Duodenal mucosa (tissue), 2 donors: ENCODE measurements around the gene SLC6A11.

ENCODE experiments used
- H3K27ac ChIP-seq: one replicate; pipeline ENCODE4 v1.7.0; 2013; ENCODE audit warnings: low read depth, low read length
- H3K27me3 ChIP-seq, 2 donors: one replicate each; pipeline ENCODE4 v1.7.0; 2013; ENCODE audit warnings: low read length in 2 of 2, control low read depth in 1 of 2; ENCODE audit not compliant: insufficient read depth in 2 of 2, control insufficient read depth in 1 of 2
- H3K36me3 ChIP-seq, 2 donors: one replicate each; pipeline ENCODE4 v1.7.0; 2013; ENCODE audit warnings: low read length in 2 of 2, control low read depth in 1 of 2; ENCODE audit not compliant: insufficient read depth in 2 of 2, control insufficient read depth in 1 of 2
- H3K4me1 ChIP-seq, 2 donors: one replicate each; pipeline ENCODE4 v1.7.0; 2013; ENCODE audit warnings: low read length in 2 of 2, control low read depth in 1 of 2; ENCODE audit not compliant: insufficient read depth in 2 of 2, control insufficient read depth in 1 of 2
- H3K4me3 ChIP-seq, 2 donors: one replicate each; pipeline ENCODE4 v1.7.0; 2013; ENCODE audit warnings: low read length in 2 of 2, low read depth in 1 of 2
- H3K9ac ChIP-seq, 2 donors: one replicate each; pipeline ENCODE4 v1.7.0; 2013; ENCODE audit warnings: low read length in 2 of 2, low read depth in 1 of 2
- H3K9me3 ChIP-seq, 2 donors: one replicate each; pipeline ENCODE4 v1.7.0; 2013; ENCODE audit warnings: low read length in 2 of 2, control low read depth in 1 of 2; ENCODE audit not compliant: control insufficient read depth in 1 of 2

Gene SLC6A11

GRCh38 chr3:10948326-10948725, 132.3 kb downstream of the SLC6A11 start:
- Histone ChIP-seq H3K27me3 (peaks cover 0 to 4% of the 10 kb centered on the region in 2 donors), H3K4me3 (no peak overlapping the region), H3K27ac (no peak overlapping the region), H3K9ac (no peak overlapping the region), H3K9me3 (no peaks in the 10 kb centered on the region), H3K36me3 (no peaks in the 10 kb centered on the region), H3K4me1 (no peaks in the 10 kb centered on the region)

- no peak overlapping the region for H3K9ac ChIP-seq
- H3K9me3 ChIP-seq, result no peaks in the 10 kb centered on the region
- no peak overlapping the region for H3K27ac ChIP-seq
- no peaks in the 10 kb centered on the region for H3K36me3 ChIP-seq
- H3K4me3 ChIP-seq, result no peak overlapping the region
- H3K4me1 ChIP-seq, result no peaks in the 10 kb centered on the region
- H3K27me3 ChIP-seq, result peaks cover 0 to 4% of the 10 kb centered on the region in 2 donors
Measured at GRCh38 chr3:10949197-10949596, 133.2 kb downstream of the SLC6A11 start.

GRCh38 chr3:10950476-10951294, 134.7 kb downstream of the SLC6A11 start:
- no peaks in the 10 kb centered on the region for H3K4me1 ChIP-seq
- no peak overlapping the region for H3K4me3 ChIP-seq
- no peak overlapping the region for H3K27ac ChIP-seq
- H3K27me3 ChIP-seq, result peaks cover 0 to 4% of the 10 kb centered on the region in 2 donors
- no peaks in the 10 kb centered on the region for H3K9me3 ChIP-seq
- H3K36me3 ChIP-seq, result no peaks in the 10 kb centered on the region
- no peak overlapping the region for H3K9ac ChIP-seq

- H3K27ac ChIP-seq, result no peak overlapping the region
- H3K36me3 ChIP-seq, result no peaks in the 10 kb centered on the region
- H3K4me1 ChIP-seq, result no peaks in the 10 kb centered on the region
- no peak overlapping the region for H3K4me3 ChIP-seq
- H3K9me3 ChIP-seq, result no peaks in the 10 kb centered on the region
- no peaks in the 10 kb centered on the region for H3K27me3 ChIP-seq
- no peak overlapping the region for H3K9ac ChIP-seq
Measured at GRCh38 chr3:10951295-10951926, 135.4 kb downstream of the SLC6A11 start.

- Histone ChIP-seq H3K36me3 (no peaks in the 10 kb centered on the region), H3K27me3 (no peaks in the 10 kb centered on the region), H3K4me1 (no peaks in the 10 kb centered on the region), H3K9ac (no peak overlapping the region), H3K9me3 (no peaks in the 10 kb centered on the region), H3K4me3 (no peak overlapping the region), H3K27ac (no peak overlapping the region)
Measured at GRCh38 chr3:10952525-10952924, 136.5 kb downstream of the SLC6A11 start.

GRCh38 chr3:10954740-10955139, 138.7 kb downstream of the SLC6A11 start:
- no peaks in the 10 kb centered on the region for H3K36me3 ChIP-seq
- no peaks in the 10 kb centered on the region for H3K27me3 ChIP-seq
- no peaks in the 10 kb centered on the region for H3K9me3 ChIP-seq
- H3K4me1 ChIP-seq, result no peaks in the 10 kb centered on the region
- H3K27ac ChIP-seq, result no peak overlapping the region
- H3K9ac ChIP-seq, result no peak overlapping the region
- no peak overlapping the region for H3K4me3 ChIP-seq

- no peaks in the 10 kb centered on the region for H3K9me3 ChIP-seq
- no peaks in the 10 kb centered on the region for H3K4me1 ChIP-seq
- H3K27ac ChIP-seq, result no peak overlapping the region
- no peaks in the 10 kb centered on the region for H3K36me3 ChIP-seq
- no peaks in the 10 kb centered on the region for H3K27me3 ChIP-seq
- no peak overlapping the region for H3K4me3 ChIP-seq
- no peak overlapping the region for H3K9ac ChIP-seq
Measured at GRCh38 chr3:10955711-10956453, 139.9 kb downstream of the SLC6A11 start.

- no peak overlapping the region for H3K9ac ChIP-seq
- H3K27ac ChIP-seq, result no peak overlapping the region
- no peaks in the 10 kb centered on the region for H3K27me3 ChIP-seq
- H3K9me3 ChIP-seq, result no peaks in the 10 kb centered on the region
- no peaks in the 10 kb centered on the region for H3K4me1 ChIP-seq
- H3K4me3 ChIP-seq, result no peak overlapping the region
- no peaks in the 10 kb centered on the region for H3K36me3 ChIP-seq
Measured at GRCh38 chr3:10956531-10956930, 140.5 kb downstream of the SLC6A11 start.

GRCh38 chr3:10956986-10957385, 141.0 kb downstream of the SLC6A11 start:
- Histone ChIP-seq H3K27ac (no peak overlapping the region), H3K9ac (no peak overlapping the region), H3K4me3 (no peak overlapping the region), H3K9me3 (no peaks in the 10 kb centered on the region), H3K4me1 (no peaks in the 10 kb centered on the region), H3K36me3 (no peaks in the 10 kb centered on the region), H3K27me3 (no peaks in the 10 kb centered on the region)
